Left hindlimb (tissue), 1 donor: ENCODE measurements around the gene PKP4.
"Not testable (repeated sequence)": the region's sequence is repeated elsewhere in the genome, so short reads cannot be mapped to it uniquely, and the experiment has no call there.

Experiments used
- DNase-seq: peaks from one replicate; pipeline ENCODE4 v3.0.0-alpha.2; 2018

Gene PKP4

DNA sequence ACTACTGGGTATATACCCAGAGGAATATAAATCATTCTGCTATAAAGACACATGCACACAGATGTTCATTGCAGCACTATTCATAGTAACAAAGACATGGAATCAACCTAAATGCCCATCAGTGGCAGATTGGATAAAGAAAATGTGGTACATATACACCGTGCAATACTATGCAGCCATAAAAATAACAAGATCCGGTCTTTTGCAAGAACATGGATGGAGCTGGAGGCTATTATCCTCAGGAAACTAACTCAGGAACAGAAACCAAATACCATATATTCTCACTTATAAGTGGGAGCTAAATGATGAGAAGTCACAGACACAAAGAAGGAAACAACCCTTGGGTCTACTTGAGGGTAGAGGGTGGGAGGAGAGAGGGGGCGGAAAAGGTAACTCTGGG is 16.5 kb downstream of the PKP4 start:
- DNase-seq, result not testable (repeated sequence)

DNA sequence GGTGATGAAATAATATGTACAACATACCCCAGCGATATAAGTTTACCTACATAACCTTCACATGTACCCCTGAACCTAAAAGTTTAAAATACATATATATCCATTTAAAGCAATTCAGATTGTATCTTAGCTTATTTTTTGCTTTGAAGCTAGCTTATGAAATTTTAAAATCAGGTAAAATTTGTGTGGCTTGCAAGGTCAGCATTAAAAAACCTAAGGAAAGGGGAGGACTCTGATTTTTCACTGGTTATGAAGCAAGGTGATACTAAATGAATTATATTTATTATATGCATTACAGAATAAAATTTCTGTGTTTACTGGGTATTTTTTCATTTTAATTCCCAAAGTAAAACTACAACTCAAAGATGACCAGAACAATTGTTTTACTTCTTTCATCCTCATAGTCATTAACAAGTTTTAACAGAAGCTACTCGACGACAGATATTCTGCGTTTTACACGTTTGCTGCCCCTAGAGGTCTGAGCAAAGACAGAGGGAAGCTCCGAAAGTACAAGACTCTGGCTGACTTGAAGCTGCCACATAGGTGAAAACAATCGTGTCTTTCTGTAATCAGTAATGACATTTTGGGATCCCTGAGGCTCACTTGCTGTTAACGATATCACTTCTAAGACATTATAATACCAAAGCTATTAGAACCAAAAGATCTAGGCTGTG is 17.1 kb downstream of the PKP4 start:
- DNase-seq, result no peak

DNA sequence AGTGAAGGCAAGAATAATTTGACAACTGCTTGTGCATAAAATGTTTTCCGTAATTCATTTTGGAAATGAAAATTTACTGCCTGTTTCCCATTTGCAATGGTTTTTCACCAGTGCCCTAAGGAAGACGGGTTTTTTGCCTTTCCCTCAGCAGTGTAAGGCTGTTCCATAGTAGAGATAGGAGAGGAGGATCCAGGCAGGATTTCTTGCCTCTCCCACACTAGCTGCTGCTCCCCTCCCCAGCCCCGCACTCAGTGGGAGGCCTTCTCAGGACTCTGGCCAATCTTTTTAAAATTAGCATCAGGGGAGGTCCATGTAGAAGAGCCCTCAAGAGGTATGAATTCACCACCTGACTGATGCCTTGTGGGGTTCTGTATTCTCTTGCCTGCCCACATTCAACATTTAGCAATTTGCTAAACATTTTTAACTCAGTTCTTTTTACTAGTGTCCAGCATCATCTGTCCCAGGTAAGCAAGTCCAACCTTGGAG is 17.8 kb downstream of the PKP4 start:
- DNase-seq, result not testable (repeated sequence)

DNA sequence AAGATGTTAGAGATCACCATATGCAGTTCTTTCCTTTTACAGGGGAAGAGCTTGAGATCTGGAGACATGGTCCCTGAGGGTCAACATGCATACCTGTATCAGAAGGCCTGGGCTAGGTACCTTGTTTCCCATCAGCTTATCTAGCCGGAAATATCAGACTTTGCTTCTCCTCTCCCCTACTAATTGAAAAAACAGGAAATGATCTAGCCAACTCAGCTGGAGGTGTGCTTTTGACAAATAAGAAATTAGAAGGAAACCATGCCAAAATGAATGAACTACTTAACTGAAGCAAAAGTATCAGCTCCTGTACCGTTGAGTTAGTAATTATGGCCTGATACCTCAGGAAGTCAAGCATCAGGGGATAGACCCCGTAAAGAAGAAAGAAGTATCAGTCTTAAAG is 20.4 kb downstream of the PKP4 start:
- DNase-seq, result no peak

DNA sequence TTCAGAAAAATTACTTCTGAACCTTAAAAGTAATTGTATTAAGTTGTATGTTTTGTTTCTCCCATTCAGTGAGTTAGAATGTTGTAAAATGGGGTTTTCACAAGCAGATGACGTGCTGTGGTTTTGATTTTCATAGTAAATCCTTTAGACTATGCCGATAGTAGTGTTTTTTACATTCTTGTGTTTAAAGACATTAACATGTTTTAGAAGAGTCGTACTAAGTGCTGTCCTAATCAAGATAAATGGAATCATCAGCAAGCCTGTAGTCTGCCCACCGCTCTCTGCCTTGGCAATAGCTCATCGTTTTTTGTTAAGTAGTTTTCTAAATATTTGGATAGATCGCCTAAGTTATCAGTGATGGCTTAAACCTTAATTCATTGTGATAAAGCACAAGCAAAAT is 21.5 kb downstream of the PKP4 start:
- no peak for DNase-seq

DNA sequence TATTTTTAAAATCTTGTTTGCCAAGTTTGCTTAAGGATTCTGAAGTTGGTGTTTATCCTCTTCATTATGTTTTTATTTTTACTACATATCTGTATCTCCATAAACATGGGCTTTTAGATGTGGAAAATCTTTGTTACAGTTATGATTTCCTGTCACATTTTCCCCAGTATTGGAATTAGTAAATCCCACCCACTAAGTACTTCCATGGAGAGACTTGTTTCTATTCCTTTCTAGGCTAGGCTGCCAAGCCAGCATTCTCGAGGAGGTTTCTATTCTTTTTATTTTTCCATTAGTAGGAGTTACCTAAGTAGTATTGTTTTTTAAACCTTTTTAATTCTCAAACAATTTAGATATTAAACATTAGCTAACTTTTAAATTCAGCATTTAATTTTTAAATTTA is 22.1 kb downstream of the PKP4 start:
- no peak for DNase-seq

DNA sequence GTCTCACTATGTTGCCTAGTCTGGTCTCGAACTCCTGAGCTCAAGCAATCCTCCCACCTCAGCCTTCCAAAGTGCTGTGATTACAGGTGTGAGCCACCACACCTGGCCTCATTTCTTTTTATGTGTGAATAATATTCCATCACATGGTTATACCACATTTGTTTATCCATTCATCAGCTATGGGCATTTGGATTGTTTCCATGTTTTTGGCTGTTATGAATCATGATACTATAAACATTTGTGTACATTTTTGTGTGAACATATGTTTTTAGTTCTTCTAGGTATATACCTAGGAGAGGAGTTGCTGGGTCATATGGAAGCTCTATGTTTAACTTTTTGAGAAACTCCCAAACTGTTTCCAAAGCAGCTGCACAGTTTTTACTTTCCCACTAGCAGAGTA is 24.4 kb downstream of the PKP4 start:
- no peak for DNase-seq

DNA sequence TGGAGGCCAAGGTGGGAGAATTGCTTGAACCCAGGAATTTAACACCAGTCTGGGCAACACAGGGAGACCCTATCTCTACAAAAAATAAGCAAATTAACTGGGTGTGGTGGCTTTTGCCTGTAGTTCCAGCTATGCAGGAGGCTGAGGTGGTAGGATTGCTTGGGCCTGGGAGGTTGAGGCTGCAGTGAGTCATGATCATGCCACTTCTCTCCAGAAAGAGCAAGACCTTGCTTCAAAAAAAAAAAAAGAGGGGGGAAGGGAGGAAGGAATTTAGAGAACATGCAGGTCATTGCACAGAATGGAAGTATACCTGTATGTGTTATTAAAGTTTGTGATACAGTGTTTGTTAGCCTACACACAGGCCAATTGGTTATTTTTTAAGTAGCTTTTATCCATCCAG is 25.8 kb downstream of the PKP4 start:
- no peak for DNase-seq

DNA sequence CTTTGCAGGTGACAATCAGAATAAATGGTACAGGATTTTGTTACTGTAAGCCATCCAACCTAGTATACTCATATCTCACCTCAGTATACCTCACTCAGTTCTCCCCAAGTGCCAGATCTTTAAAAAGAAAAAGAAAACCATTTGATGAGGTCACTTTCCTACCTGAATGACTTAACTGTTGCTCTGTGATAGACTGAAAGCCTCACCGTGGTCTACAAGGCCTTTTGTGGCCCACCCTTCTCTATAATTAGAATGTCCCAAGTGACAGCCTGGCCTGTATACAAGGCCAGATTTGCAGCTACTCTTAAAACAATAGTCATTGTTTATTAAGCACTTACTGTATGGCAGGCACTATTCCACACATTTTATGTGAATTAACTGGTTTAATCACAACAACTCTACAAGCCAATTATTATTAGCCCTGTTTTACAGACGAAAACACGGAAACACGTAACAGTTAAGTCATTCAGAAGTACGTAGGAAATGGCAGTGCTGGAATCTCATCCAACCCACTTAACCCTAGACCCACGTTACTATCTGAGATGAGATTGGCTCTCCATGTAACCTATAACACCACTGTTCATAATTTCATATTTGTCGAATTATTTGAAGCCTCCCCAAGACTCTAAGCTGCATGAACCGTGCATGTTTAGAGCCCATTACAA is 28.3 kb downstream of the PKP4 start:
- no peak for DNase-seq

DNA sequence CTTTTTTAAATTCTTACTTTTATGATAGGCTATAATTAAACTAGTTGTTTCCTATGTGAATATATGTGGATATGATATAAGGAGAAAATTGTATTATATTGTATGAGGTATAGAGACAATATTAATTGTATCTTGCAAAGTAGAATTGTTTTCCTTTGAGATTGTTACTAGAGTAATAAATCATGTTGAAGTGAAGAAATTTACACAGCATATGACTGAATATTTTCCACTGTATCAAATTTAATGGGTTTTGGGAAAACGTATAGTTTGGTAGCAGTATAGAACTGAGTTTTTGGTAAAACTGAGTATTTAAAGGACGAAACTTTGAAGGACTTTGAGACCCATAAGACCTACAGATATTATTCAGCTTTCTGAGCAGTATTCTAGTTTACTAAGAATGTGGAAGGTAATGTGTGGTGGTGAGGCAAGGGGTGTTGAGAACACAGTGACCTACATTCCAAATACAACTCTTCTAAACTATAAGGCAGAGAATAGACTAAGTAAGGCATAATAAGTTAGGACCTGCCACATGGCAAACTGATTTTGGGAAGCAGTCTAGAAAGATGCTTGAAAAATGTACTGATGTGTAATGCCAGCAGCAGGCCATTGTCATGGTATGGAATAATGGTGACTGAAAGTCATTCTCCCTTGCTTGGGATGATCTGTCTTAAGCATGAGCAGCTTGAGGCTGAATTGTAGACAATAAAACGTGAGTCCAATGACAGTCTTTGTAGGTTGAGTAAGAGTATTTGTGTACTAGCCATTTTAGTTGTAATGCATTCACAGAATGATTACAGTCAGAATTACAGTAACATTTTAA is 29.6 kb downstream of the PKP4 start:
- no peak for DNase-seq

DNA sequence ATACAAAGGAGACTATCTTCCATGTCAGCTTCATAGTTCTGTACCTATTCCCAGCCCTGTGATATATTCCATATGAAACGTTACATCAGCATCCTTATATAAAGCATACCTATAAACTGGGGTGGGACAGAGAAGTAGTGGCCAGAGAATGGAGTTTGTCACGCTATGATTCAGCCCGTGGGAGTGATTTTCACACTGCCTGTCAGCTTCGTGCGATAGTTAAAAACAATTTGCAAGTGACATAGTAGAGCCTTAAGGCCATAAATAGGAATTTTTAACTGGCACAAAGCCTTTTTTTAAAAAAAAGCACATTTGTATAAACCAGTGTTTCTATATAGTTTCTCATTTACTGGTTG is 30.2 kb downstream of the PKP4 start:
- DNase-seq, result no peak

DNA sequence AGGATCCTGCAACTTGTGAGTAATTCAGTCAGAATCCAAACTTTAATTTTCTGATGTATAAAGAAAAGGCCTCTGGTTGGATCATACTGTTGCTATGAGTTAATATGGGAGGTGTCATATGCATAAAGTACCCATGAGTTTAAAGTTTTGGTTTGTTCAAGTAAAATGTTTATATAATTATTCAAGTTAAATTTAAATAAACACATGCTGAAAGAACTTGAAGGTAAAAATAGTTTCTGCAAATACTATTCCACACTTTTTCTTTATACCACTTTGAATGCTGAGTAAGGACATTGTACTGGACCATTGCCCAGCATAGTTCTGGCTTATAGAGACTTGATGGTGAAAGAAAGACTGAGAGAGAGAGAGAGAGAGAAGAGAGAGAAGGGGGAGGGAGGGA is 30.7 kb downstream of the PKP4 start:
- DNase-seq, result no peak

DNA sequence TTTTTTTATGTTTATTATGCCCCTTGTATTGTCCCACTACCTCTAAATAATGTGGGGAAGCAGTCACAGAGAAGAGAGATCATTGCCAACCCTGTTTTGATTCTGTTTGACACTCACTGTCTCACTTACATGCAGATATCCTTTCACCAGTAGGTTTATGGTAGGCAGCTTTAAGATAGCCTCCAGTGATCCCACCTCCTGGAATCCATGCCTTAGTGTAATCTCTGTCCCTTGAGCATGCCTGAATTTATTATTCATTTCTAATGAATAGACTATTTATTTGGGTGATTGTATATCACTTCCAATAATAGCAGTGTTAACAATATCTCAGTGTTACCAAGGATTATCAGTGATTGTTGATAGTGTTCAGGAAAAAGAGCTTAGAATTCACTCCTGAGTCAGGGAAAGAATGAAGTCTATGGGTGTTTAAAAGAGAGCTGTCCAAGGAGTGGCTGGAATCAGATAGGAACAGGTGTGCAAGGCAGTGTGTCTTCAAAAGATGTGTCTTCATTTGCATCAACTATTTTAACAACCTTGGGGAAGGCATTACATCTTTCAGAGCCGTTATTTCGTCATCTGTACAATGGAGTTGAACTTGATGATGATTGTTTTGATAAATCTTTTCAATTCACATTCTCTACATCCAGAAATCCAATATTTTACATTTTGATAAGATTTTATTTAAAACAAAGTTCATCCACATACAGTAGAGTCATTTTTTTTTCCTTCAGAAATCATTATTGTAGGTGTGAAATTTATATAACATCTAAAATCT is 31.9 kb downstream of the PKP4 start:
- DNase-seq, result no peak

DNA sequence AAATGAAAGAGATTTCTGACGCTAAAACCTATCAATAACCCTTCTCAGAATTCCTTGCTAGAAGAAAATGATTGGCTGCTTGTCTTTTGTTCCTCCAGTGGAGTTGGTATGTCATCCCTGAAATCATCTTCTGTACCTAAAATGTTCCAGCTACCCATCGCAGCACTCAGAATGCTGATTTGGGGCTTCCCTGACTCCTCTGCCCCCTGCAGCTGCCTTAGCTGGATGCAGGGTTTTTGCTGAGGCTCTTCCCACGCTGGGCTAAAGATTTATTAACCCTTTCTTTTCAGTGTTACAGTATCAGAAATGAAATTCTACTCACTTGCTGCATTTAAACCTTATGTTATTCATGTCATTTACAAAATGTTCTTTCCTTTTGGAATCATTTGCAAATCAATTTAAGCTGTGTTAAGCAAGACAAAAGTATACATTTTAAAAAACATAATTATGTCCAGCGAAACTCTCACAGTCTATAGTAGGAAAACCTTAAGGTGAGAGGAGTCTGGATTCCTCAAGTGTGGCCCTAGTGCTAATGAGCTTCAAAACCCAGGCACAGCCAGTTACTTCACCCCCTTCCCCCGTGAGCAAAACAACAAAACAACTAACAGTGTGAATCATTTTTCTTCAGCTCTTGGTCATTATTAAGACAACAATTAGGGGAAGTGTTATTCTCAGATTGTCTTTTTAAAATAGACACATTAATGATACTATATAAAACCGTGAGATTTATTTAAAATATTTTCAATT is 32.8 kb downstream of the PKP4 start:
- DNase-seq, result no peak

DNA sequence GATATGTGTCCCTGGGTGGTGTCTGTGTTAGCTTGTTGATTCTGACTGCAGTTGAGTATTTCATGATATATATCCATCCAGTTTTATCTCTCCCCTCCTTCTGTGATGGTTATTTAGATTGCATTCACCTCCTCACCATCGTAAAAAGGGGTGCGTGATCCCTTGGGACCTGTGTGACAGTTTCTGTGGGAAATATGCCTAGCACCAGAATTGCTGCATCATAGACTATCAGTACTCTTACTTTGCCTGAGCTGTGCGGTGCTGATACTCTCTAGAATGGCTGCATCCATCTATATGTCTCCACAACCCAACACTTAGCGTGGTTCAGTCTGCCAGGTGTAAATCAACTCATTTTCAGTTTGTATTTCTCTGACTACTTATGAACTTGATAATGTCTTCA is 34.3 kb downstream of the PKP4 start:
- no peak for DNase-seq

DNA sequence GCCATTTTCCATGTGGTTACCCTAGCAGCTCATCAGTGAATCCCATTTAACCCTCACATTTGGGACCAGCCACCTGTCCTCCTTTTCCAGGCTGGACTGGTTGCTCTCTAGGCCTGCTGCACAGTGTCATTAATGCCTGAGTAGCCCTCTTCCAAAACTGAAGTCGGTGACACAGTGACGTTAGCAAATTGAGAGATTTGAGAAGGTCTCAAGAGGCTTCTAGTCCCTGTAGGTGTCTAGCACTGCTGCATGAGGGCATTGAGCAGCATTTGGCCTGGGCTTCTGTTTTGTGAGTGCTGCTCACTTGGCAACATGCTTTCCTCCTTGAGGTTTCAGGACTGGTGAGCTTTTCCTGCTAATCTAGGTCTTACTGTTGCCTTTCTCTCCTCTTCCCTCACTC is 36.7 kb downstream of the PKP4 start:
- DNase-seq, result no peak

DNA sequence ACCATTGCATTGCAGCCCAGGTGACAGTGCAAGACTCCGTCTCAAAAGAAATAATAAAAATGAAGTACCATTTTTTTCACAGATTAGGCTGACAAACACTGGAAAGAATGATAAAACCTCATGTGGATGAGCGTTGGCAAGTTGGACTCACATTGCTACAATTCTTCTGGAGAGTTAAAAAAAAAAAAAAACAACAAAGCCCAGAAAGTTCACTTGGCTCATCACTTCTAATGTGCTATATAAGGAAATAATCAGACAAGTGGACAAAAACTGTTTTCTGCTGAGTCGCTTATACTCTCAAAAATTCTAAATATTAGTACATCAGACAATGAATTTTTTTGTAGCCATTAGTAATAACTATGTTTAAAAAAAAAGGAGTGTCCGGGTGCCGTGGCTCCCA is 38.4 kb downstream of the PKP4 start:
- DNase-seq, result no peak

DNA sequence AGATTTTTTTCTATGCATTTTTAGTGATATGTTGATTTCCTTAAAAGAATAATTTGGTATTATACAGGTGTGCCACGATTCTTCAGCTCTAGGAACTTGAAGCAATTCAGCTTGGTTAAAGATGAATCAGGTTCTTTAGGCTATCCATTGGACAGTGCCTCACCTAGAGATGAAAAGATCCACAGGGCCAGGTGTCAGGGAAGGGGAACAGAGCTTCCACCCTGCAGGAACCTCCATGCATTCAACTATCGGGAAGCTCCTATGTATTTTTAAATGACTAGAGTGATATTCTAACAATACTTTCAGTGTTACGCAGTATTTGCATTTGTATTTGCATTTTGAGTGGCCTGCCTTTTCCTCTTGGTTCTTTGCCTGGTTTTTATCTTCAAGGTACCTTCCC is 40.2 kb downstream of the PKP4 start:
- no peak for DNase-seq

DNA sequence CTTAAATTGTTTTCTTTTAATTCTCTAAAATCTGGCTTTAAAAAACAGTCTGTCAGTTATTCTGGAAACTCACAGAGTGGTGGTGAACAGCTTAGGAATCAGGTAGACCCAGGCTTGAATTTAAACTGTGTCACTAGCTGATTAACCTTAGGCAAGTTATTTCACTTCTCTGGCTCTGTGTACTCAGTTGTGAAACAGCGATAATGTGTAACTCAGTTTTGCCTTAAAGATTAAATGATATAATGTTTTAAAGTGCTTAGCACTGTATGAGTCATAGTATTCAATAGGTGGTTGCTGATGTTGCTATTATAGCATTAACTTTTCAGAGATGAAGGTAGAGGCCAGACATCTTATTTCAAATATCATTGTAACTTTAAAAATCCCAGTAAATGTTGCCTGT is 40.7 kb downstream of the PKP4 start:
- DNase-seq, result no peak

DNA sequence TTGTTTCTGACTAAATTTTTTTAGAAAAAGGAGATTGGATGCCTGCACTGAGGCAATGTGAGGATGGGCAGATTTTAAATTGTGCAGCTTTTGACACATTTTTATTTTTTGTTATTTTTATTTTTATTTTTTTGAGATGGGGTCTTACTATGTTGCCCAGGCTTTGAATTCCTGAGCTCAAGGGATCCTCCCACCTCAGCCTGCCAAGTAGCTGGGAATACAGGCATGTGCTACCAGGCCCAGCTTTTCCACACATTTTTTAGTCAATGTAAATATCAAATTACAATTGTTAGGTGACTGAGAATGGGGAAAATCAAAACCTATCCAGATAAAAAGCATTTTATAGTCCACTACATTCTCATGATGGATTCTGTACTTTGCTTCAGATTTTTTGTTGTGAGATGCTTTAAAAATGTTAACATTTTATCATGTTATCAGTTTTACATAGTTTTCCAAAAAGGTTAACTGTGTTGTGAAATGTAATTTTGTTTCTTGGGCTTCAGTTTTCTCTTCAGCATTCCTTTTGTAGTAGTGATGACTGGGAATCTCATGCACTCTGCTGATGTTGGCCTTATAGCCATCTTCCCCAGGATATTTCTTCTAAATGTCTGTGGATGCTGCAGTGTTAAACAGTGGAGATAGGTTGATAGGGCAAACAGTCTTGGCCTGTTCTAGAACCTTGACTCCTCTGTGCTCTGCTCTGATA is 41.4 kb downstream of the PKP4 start:
- DNase-seq, result no peak

DNA sequence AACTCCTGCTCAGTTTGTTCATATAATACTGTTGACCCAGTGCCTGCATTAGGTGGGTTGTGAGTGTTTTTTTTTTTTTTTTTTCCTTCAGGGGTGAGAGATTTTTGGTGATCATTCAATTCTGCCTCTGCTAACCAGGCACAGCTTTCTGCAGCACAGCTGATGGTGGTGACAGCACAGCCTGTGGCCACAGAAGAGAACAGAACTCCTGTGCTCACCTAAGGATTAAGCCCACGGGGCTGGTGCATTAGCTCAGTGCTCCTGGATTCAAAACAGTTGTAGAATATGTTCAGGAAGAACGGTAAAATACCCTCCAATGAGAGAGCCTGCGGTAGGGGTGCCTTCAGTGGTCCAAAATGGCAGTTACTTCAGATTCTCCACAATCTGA is 42.0 kb downstream of the PKP4 start:
- DNase-seq, result no peak

DNA sequence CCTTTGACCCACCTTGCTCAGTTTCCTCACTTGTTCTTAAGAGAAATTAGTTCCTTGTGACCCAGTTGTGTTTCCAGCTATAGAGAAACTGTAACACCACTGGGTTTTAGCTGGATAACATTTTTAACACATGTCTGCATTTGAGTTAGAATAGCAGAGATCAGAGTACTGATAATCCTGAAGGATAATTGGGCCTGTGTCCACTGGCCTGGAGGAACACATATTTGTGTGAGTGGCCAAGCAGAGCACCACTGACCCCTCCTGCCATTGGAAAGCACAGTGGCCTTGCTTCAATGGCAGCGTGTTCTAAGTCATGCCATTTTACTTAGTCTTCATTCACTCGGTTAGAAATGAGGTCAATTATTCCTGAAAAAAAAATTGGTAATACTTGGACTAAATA is 42.6 kb downstream of the PKP4 start:
- DNase-seq, result no peak
